ENCODE data around the gene POLR2E. TPM values are rescaled to one million over a fixed set of nuclear protein-coding genes. Genes with fewer than 3 reads are reported as not detected.

POLR2E gene
- total and polyA plus RNA-seq, 10 of the 15 experiments (the other 5 are each of a cell fraction or from before 2014, with no cell fraction given) = 4.0 to 487 (median 200) TPM

GRCh38 chr19:1087813-1088415 lies 7.3 kb downstream of the POLR2E start (continued):
- no peak for TF ChIP-seq ELK1 (IDR thresholded peaks at IDR 0.05; ENCODE audit: low read depth, low read length)

GRCh38 chr19:1086613-1087012 lies 8.6 kb downstream of the POLR2E start:
- intact Hi-C loops (cut with micrococcal nuclease; ENCODE audit: unreplicated experiment) = no loop called here
- Histone ChIP-seq H3K4me1 (ENCODE audit: control insufficient read depth, insufficient read depth, low read length) (peaks cover 31% of the 10 kb centered on the region), H4K20me1 (ENCODE audit: control insufficient read depth, insufficient read depth) (no peaks in the 10 kb centered on the region; the same call in 1 of the 2 replicates), H3K9me3 (replicated peaks; ENCODE audit: control insufficient read depth, insufficient read depth, low read length) (no peaks in the 10 kb centered on the region), H2AFZ (ENCODE audit: control insufficient read depth, low read depth, low read length) (no peak overlapping the region), H3K27ac (ENCODE audit: control insufficient read depth, insufficient read depth) (no peak overlapping the region; the same call in 1 of the 2 replicates), H3K79me2 (ENCODE audit: control insufficient read depth, insufficient read depth, low read length) (no peaks in the 10 kb centered on the region; the same call in 1 of the 2 replicates), H3K4me2 (ENCODE audit: control insufficient read depth, insufficient read depth) (no peak overlapping the region), H3K27me3 (replicated peaks in 1 of 2; ENCODE audit: control insufficient read depth in 2 of 2, insufficient read depth in 2 of 2, low read length in 1 of 2) (no peaks in the 10 kb centered on the region), H3K9ac (ENCODE audit: control insufficient read depth, insufficient read depth, low read length) (no peak overlapping the region), H3K36me3 (ENCODE audit: control insufficient read depth in 2 of 2, insufficient read depth in 2 of 2, low read length in 1 of 2) (peaks cover 15 to 58% of the 10 kb centered on the region in 2 experiments), H3K4me3 (no peak overlapping the region)
- POLR2A ChIA-PET = interaction anchor here (0.6 to 4.9 kb wide), 5 partner anchors 10 to 150 kb away, joined by 3 to 23 read pairs (median 3); no protein-coding TSS in a partner anchor
- TF ChIP-seq REST (IDR thresholded peaks at IDR 0.05; ENCODE audit: low read depth, low read length) (no peak), MLLT1 (IDR thresholded peaks at IDR 0.05) (0 out of 2 replicates have a peak, but pooled peaks have one; percentile 18), SREBF1 (IDR thresholded peaks at IDR 0.05; ENCODE audit: low read length) (no peak), BCL3 (IDR thresholded peaks at IDR 0.05; ENCODE audit: borderline replicate concordance, insufficient read depth, low read depth, low read length, poor library complexity, severe bottlenecking) (peak; percentile 29), ESRRA (IDR thresholded peaks at IDR 0.05; ENCODE audit: low read length) (no peak), BCLAF1 (IDR thresholded peaks at IDR 0.05) (no peak), POLR2AphosphoS5 (IDR thresholded peaks at IDR 0.05; ENCODE audit: low read length) (peak; percentile 68), YBX1 (IDR thresholded peaks at IDR 0.05) (no peak)
- DNase-seq (ENCODE audit: low read depth, low spot score) (no peak), FAIRE-seq (no peak), ATAC-seq (no peak)
- 66% methylated on average over 21 of the region's 21 CpGs for WGBS (ENCODE audit: insufficient coverage, insufficient replicate concordance, low lambda C conversion rate, missing lambda C conversion rate)
- SMC1A ChIA-PET (ENCODE audit: uncharacterized antibody, unreplicated experiment) = interaction anchor here (2.6 to 3.0 kb wide), 2 partner anchors 10 to 20 kb away, joined by 9 to 14 read pairs; partner anchors contain the start of gene ARHGAP45
- in situ Hi-C loops (cut with MboI) = no loop called here
- no TSS peak for BruUV-seq (replicated peaks)
- RAD21 ChIA-PET (ENCODE audit: unreplicated experiment) = interaction anchor here (0.8 kb wide), 1 partner anchor 20 kb away, joined by 5 read pairs; the partner anchor contains the start of gene ARHGAP45
- CTCF ChIA-PET = interaction anchor here (0.7 to 1.4 kb wide), 2 partner anchors 28 to 69 kb away, joined by 3 to 6 read pairs; no protein-coding TSS in a partner anchor

Data from GM12878 (cell line).